ENCODE data around the gene CCDC77. TPM values are rescaled to one million over a fixed set of nuclear protein-coding genes. Genes with fewer than 3 reads are reported as not detected.
A peak's percentile ranks its signal among the peaks of the same experiment; 100 is the strongest.
"Not testable (repeated sequence)": the region's sequence is repeated elsewhere in the genome, so short reads cannot be mapped to it uniquely, and the experiment has no call there.

The CCDC77 gene
- polyA plus RNA-seq, 3 donors from 2014 or later, result 3.2 to 8.1 (median 3.5) TPM

GRCh38 chr12:414859-415258, 13.4 kb downstream of the CCDC77 start:
- Mint-ChIP-seq H3K4me3 (no peak overlapping the region), H3K36me3 (peaks cover 22 to 41% (median 22%) of the 10 kb centered on the region in 3 donors), H3K4me1 (no peaks in the 10 kb centered on the region), H3K27ac (no peak overlapping the region), H3K9me3 (no peaks in the 10 kb centered on the region), H3K27me3 (ENCODE audit: low read depth in 3 of 3) (no peaks in the 10 kb centered on the region)
- no peak for DNase-seq

GRCh38 chr12:418432-418831, 17.0 kb downstream of the CCDC77 start:
- DNase-seq, result no peak
- Mint-ChIP-seq H3K36me3 (peaks cover 15 to 37% (median 23%) of the 10 kb centered on the region in 3 donors), H3K27me3 (ENCODE audit: low read depth in 3 of 3) (no peaks in the 10 kb centered on the region), H3K4me3 (no peak overlapping the region), H3K27ac (no peak overlapping the region), H3K9me3 (no peaks in the 10 kb centered on the region), H3K4me1 (no peaks in the 10 kb centered on the region)

- no peak overlapping the region for H3K27ac Mint-ChIP-seq
- H3K36me3 Mint-ChIP-seq, result peaks cover 7 to 27% (median 8%) of the 10 kb centered on the region in 3 donors
- no peaks in the 10 kb centered on the region for H3K27me3 Mint-ChIP-seq (ENCODE audit: low read depth in 3 of 3)
- H3K4me3 Mint-ChIP-seq, result no peak overlapping the region
- no peaks in the 10 kb centered on the region for H3K4me1 Mint-ChIP-seq
- H3K9me3 Mint-ChIP-seq, result no peaks in the 10 kb centered on the region
- DNase-seq, result no peak
Observed at GRCh38 chr12:422526-422925, 21.1 kb downstream of the CCDC77 start.

- H3K36me3 Mint-ChIP-seq, result peaks cover 31 to 53% (median 37%) of the 10 kb centered on the region in 3 donors
- H3K9me3 Mint-ChIP-seq; DNase-seq; H3K4me3 Mint-ChIP-seq; H3K27me3 Mint-ChIP-seq (ENCODE audit: low read depth in 3 of 3); H3K27ac Mint-ChIP-seq; H3K4me1 Mint-ChIP-seq: not testable (repeated sequence)
Observed at GRCh38 chr12:435737-436136, 34.3 kb downstream of the CCDC77 start.

- H3K27ac Mint-ChIP-seq, result no peak overlapping the region
- H3K36me3 Mint-ChIP-seq, result peaks cover 9 to 23% (median 17%) of the 10 kb centered on the region in 3 donors
- H3K9me3 Mint-ChIP-seq, result no peaks in the 10 kb centered on the region
- peak; percentile 39 to 49 (median 47) for DNase-seq
- H3K27me3 Mint-ChIP-seq (ENCODE audit: low read depth in 3 of 3), result no peaks in the 10 kb centered on the region
- no peak overlapping the region for H3K4me3 Mint-ChIP-seq
- H3K4me1 Mint-ChIP-seq, result no peaks in the 10 kb centered on the region
Observed at GRCh38 chr12:442235-442884, 40.9 kb downstream of the CCDC77 start.

GRCh38 chr12:447141-447540, 45.7 kb downstream of the CCDC77 start:
- no peak overlapping the region for H3K4me3 Mint-ChIP-seq
- H3K27me3 Mint-ChIP-seq (ENCODE audit: low read depth in 3 of 3), result no peaks in the 10 kb centered on the region
- DNase-seq, result no peak
- H3K4me1 Mint-ChIP-seq, result peaks cover 0 to 6% of the 10 kb centered on the region in 2 donors
- H3K27ac Mint-ChIP-seq, result no peak overlapping the region
- H3K36me3 Mint-ChIP-seq, result peaks cover 0 to 2% (median 0%) of the 10 kb centered on the region in 3 donors
- H3K9me3 Mint-ChIP-seq, result no peaks in the 10 kb centered on the region

- H3K27me3 Mint-ChIP-seq (ENCODE audit: low read depth in 3 of 3), result peaks cover 0 to 5% (median 2%) of the 10 kb centered on the region in 3 donors
- H3K36me3 Mint-ChIP-seq, result no peaks in the 10 kb centered on the region
- DNase-seq, result no peak
- H3K9me3 Mint-ChIP-seq, result no peaks in the 10 kb centered on the region
- H3K27ac Mint-ChIP-seq, result no peak overlapping the region
- H3K4me1 Mint-ChIP-seq, result peaks cover 3 to 14% of the 10 kb centered on the region in 2 donors
- H3K4me3 Mint-ChIP-seq, result no peak overlapping the region
Observed at GRCh38 chr12:449203-449602, 47.8 kb downstream of the CCDC77 start.

GRCh38 chr12:450438-450837, 49.0 kb downstream of the CCDC77 start:
- H3K27ac Mint-ChIP-seq, result no peak overlapping the region
- peaks cover 0 to 5% (median 2%) of the 10 kb centered on the region in 3 donors for H3K27me3 Mint-ChIP-seq (ENCODE audit: low read depth in 3 of 3)
- H3K4me3 Mint-ChIP-seq, result no peak overlapping the region
- no peaks in the 10 kb centered on the region for H3K9me3 Mint-ChIP-seq
- H3K4me1 Mint-ChIP-seq, result peaks cover 5 to 21% of the 10 kb centered on the region in 2 donors
- no peaks in the 10 kb centered on the region for H3K36me3 Mint-ChIP-seq
- no peak for DNase-seq

- Mint-ChIP-seq H3K27ac (no peak overlapping the region), H3K9me3 (no peaks in the 10 kb centered on the region), H3K4me3 (no peak overlapping the region), H3K36me3 (no peaks in the 10 kb centered on the region), H3K4me1 (peaks cover 5 to 21% of the 10 kb centered on the region in 2 donors), H3K27me3 (ENCODE audit: low read depth in 3 of 3) (peaks cover 0 to 5% (median 2%) of the 10 kb centered on the region in 3 donors)
- peak in 2 of 3 donors; percentile 57 to 62 for DNase-seq
Observed at GRCh38 chr12:452667-453210, 51.3 kb downstream of the CCDC77 start.

- Mint-ChIP-seq H3K36me3 (no peaks in the 10 kb centered on the region), H3K27ac (peak overlapping the region in 5 of 6 donors; percentile 29 to 46 (median 36)), H3K4me1 (peaks cover 10 to 32% of the 10 kb centered on the region in 2 donors), H3K27me3 (ENCODE audit: low read depth in 3 of 3) (peaks cover 5 to 8% (median 5%) of the 10 kb centered on the region in 3 donors), H3K9me3 (no peaks in the 10 kb centered on the region), H3K4me3 (no peak overlapping the region)
- DNase-seq, result no peak
Observed at GRCh38 chr12:454833-455232, 53.4 kb downstream of the CCDC77 start.

- H3K36me3 Mint-ChIP-seq, result no peaks in the 10 kb centered on the region
- DNase-seq, result no peak
- no peaks in the 10 kb centered on the region for H3K9me3 Mint-ChIP-seq
- H3K27me3 Mint-ChIP-seq (ENCODE audit: low read depth in 3 of 3), result peaks cover 5 to 8% (median 8%) of the 10 kb centered on the region in 3 donors
- peaks cover 10 to 34% of the 10 kb centered on the region in 2 donors for H3K4me1 Mint-ChIP-seq
- no peak overlapping the region for H3K27ac Mint-ChIP-seq
- H3K4me3 Mint-ChIP-seq, result no peak overlapping the region
Observed at GRCh38 chr12:455821-456220, 54.4 kb downstream of the CCDC77 start.

- Mint-ChIP-seq H3K36me3 (no peaks in the 10 kb centered on the region), H3K27ac (no peak overlapping the region), H3K27me3 (ENCODE audit: low read depth in 3 of 3) (peaks cover 9 to 13% (median 10%) of the 10 kb centered on the region in 3 donors), H3K9me3 (peaks cover 0 to 2% (median 0%) of the 10 kb centered on the region in 6 donors), H3K4me1 (peaks cover 16 to 36% of the 10 kb centered on the region in 2 donors), H3K4me3 (no peak overlapping the region)
- no peak for DNase-seq
Observed at GRCh38 chr12:457676-458075, 56.2 kb downstream of the CCDC77 start.

- DNase-seq, result no peak
- Mint-ChIP-seq H3K4me1 (peaks cover 28 to 48% of the 10 kb centered on the region in 2 donors), H3K9me3 (peaks cover 0 to 2% (median 0%) of the 10 kb centered on the region in 6 donors), H3K27ac (no peak overlapping the region), H3K4me3 (peak overlapping the region; percentile 70 to 85 (median 76)), H3K36me3 (no peaks in the 10 kb centered on the region), H3K27me3 (ENCODE audit: low read depth in 3 of 3) (peaks cover 7 to 14% (median 10%) of the 10 kb centered on the region in 3 donors)
Observed at GRCh38 chr12:459050-459429, 57.6 kb downstream of the CCDC77 start.

GRCh38 chr12:459430-460258, 58.2 kb downstream of the CCDC77 start, which contains the start of gene B4GALNT3:
Gene B4GALNT3, plus strand, starts transcription at chr12:459939. Its CDS starts 438 bp downstream, at chr12:460377.
- Mint-ChIP-seq H3K9me3 (peaks cover 0 to 2% (median 0%) of the 10 kb centered on the region in 6 donors), H3K36me3 (no peaks in the 10 kb centered on the region), H3K27ac (peak within 1 kb of the TSS in 1 of 6 donors; percentile 43), H3K27me3 (ENCODE audit: low read depth in 3 of 3) (peaks cover 7 to 15% (median 11%) of the 10 kb centered on the region in 3 donors), H3K4me1 (peaks cover 31 to 45% of the 10 kb centered on the region in 2 donors), H3K4me3 (peak within 1 kb of the TSS; percentile 72 to 93 (median 81))
- DNase-seq, result no peak

All from immature natural killer cell (primary cell).